Skeletal muscle satellite cell (primary cell): ENCODE measurements around the gene GARNL3.

Source experiments
- H3K27me3 ChIP-seq: 2 replicates; pipeline ENCODE4 v1.7.0; 2013; ENCODE audit warnings: low read length; ENCODE audit not compliant: control insufficient read depth, insufficient read depth
- H3K36me3 ChIP-seq: 2 replicates; pipeline ENCODE4 v1.7.0; 2013; ENCODE audit warnings: mild to moderate bottlenecking, control low read depth, low read length; ENCODE audit not compliant: insufficient read depth
- H3K4me1 ChIP-seq: 2 replicates; pipeline ENCODE4 v1.7.0; 2013; ENCODE audit warnings: low read length; ENCODE audit not compliant: control insufficient read depth, insufficient read depth
- H3K4me2 ChIP-seq: 2 replicates; pipeline ENCODE4 v1.7.0; 2013; ENCODE audit warnings: mild to moderate bottlenecking, low read length
- H3K4me3 ChIP-seq: 2 replicates; pipeline ENCODE4 v1.7.0; 2013; ENCODE audit warnings: low read length
- H3K9ac ChIP-seq: 2 replicates; pipeline ENCODE4 v1.7.0; 2013; ENCODE audit warnings: mild to moderate bottlenecking, low read depth, low read length, moderate library complexity
- H3K9me3 ChIP-seq: replicated peaks from 2 replicates; pipeline ENCODE4 v1.7.0; 2013; ENCODE audit warnings: mild to moderate bottlenecking, control low read depth, low read length

Gene GARNL3

DNA sequence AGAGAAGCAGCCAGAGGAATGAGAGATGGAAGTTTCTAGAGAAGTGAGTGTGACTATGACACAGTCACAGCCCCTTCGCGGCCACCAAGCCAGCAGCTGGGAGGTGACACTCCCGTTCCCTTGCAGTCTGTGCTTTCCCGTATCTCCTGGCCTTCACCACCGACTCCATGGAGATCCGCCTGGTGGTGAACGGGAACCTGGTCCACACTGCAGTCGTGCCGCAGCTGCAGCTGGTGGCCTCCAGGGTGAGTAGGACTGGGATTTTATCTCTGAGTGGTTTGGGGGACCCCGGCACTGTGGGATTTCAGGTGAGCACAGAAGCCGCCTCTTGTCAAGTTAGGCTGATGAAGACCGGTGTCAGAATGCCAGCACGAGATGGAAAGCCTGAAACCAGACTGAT is 120.3 kb downstream of the GARNL3 start:
- no peak overlapping the region for H3K9ac ChIP-seq
- peaks cover 50% of the 10 kb centered on the region for H3K27me3 ChIP-seq

DNA sequence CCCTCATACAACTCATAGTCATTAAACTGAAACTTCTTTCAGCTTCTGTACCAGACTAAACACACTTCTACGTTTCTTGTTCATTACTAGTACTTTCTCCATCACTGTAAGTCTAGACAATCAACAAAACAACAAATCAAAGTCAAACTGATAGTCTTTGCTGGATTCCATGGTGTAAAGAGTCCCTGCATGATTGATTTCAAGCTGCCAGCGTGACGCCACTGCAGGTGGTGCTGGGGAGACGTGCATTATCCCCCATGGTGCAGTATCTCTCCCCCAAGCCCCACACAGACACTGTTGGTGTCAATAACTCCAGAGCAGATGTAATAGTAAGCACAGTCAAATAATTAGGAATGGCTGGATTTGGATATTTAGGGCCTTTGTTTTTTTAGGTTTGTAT is 121.7 kb downstream of the GARNL3 start:
- no peaks in the 10 kb centered on the region for H3K9me3 ChIP-seq
- H3K4me2 ChIP-seq, result no peak overlapping the region
- H3K4me1 ChIP-seq, result peaks cover 13% of the 10 kb centered on the region
- H3K4me3 ChIP-seq, result no peak overlapping the region
- H3K36me3 ChIP-seq, result no peaks in the 10 kb centered on the region
- no peak overlapping the region for H3K9ac ChIP-seq
- H3K27me3 ChIP-seq, result peaks cover 53% of the 10 kb centered on the region

More for the DNA sequence above, 120.3 kb downstream of the GARNL3 start:
- no peaks in the 10 kb centered on the region for H3K36me3 ChIP-seq
- H3K4me1 ChIP-seq, result peaks cover 13% of the 10 kb centered on the region
- no peak overlapping the region for H3K4me3 ChIP-seq
- no peaks in the 10 kb centered on the region for H3K9me3 ChIP-seq
- no peak overlapping the region for H3K4me2 ChIP-seq

DNA sequence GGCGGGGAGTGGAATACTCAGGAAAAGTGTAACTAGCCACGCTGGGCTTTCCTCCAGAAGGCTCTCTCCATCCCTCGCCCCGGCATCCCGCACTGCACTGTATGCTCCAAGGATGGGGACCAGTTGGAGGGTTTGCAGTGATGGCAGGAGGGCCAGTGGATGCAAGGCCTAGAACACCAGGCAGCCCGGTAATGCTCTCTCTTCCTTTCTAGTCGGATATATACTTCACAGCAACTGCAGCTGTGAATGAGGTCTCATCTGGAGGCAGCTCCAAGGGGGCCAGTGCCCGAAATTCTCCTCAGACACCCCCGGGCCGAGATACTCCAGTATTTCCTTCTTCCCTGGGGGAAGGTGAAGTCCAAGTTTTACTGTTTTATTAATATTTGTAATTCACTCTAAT is 122.4 kb downstream of the GARNL3 start:
- H3K9me3 ChIP-seq, result no peaks in the 10 kb centered on the region
- no peak overlapping the region for H3K9ac ChIP-seq
- H3K4me3 ChIP-seq, result no peak overlapping the region
- H3K36me3 ChIP-seq, result no peaks in the 10 kb centered on the region
- H3K4me1 ChIP-seq, result peaks cover 13% of the 10 kb centered on the region
- peaks cover 58% of the 10 kb centered on the region for H3K27me3 ChIP-seq
- H3K4me2 ChIP-seq, result no peak overlapping the region

DNA sequence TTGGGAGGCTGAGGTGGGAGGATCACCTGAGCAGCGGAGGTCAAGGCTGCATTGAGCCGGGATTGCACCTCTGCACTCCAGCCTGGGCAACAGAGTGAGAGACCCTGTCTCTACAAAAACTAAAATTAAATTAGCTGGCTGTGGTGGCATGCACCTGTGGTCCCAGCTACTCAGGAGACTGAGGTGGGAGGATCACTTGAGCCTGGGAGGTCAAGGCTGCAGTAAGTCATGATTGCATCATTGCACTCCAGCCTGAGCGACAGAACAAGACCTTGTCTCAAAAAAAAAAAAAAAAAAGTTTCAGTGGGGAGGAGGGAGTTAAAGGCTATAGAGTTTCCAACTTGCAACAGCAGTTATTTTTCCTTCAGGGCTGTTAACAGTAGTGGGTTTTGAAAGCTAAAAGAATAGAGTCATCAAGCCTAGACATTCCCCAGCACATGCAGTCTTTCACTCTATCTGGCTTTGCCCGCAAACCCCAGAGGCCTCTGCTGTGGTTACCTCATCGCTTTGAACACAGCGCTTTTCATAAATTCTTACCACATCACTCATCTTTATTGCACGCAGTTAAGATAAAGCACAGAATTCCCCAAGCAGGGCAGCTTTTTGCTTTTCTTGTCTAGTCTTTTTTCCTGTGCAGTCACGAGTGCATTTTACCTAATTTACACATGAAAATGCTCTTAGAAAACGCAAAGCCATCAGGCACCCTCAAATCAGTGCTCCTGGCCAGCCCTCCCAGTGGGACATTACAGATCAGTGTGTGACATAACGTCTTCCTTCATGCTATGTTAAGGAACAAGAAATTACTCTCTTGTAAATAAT is 123.7 kb downstream of the GARNL3 start:
- Histone ChIP-seq H3K4me3 (no peak overlapping the region), H3K27me3 (peaks cover 60% of the 10 kb centered on the region), H3K4me2 (peak overlapping the region; percentile 51), H3K9me3 (no peaks in the 10 kb centered on the region), H3K36me3 (no peaks in the 10 kb centered on the region), H3K9ac (no peak overlapping the region), H3K4me1 (peaks cover 13% of the 10 kb centered on the region)

DNA sequence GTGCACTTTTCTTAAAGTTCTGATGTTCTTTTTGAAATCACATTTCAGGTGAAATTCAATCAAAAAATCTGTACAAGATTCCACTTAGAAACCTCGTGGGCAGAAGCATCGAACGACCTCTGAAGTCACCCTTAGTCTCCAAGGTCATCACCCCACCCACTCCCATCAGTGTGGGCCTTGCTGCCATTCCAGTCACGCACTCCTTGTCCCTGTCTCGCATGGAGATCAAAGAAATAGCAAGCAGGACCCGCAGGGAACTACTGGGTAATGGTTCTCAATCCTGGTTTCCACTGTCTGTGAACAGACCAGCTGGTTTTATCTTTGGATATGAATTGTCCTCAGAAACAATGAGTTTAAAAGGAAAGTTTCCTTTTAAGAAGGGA is 124.3 kb downstream of the GARNL3 start:
- Histone ChIP-seq H3K27me3 (peaks cover 55% of the 10 kb centered on the region), H3K36me3 (no peaks in the 10 kb centered on the region), H3K9ac (no peak overlapping the region), H3K4me3 (no peak overlapping the region), H3K4me1 (peaks cover 13% of the 10 kb centered on the region), H3K4me2 (peak overlapping the region; percentile 51), H3K9me3 (no peaks in the 10 kb centered on the region)

DNA sequence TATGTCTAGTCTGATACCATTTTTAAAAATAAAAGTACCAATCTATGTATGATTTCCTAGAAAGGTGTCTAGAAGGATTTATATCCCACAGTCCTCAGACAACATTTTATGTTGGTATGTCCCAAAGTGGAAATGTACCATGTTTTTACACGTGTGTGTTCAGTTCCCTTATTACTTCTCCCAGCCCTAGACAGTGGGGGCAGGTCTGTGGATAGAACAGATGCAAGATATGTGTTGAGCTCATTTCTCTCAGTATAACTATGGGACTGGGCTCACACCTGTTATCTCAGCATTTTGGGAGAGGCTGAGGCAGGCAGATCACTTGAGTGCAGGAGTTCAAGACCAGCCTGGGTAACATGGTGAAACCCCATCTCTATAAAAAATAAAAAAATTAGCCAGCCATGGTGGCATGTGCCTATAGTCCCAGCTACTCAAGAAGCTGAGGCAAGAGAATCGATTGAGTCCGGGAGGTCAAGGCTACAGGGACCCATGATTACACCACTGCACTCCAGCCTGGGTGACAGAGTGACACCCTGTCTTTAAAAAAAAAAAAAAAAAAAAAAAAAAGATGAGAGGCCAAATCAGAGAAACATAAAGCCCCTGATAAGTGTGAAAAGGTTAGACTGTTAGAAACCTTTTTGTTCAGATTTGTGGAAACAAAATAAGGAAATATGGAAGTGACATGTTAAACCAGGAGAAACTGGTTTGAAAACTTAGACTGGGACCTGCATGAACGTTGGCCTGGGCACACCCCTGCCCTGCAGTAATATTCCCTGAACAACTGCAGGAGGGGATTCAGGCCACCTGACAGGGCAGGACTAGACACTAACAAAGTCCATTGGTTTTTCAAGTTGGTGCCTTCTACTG is 125.0 kb downstream of the GARNL3 start:
- H3K27me3 ChIP-seq, result peaks cover 48% of the 10 kb centered on the region
- H3K4me1 ChIP-seq, result peaks cover 13% of the 10 kb centered on the region
- no peak overlapping the region for H3K9ac ChIP-seq
- H3K36me3 ChIP-seq, result no peaks in the 10 kb centered on the region
- H3K4me3 ChIP-seq, result no peak overlapping the region
- H3K9me3 ChIP-seq, result no peaks in the 10 kb centered on the region
- H3K4me2 ChIP-seq, result no peak overlapping the region

DNA sequence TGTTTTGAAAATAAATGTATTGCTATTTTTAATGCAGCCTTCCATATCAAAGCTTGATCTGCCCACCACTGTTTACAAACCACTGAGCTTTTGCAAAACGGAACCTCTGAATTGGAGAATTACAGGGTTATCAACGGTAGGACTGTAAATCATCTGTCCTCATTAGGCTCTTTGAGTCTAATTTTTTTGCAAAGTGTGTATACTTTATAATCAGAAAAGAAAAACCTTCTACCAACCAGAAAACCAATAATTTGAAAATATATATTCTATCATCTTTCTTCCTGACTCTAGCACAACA is 125.6 kb downstream of the GARNL3 start:
- H3K36me3 ChIP-seq, result no peaks in the 10 kb centered on the region
- no peak overlapping the region for H3K4me3 ChIP-seq
- H3K9me3 ChIP-seq, result no peaks in the 10 kb centered on the region
- H3K4me1 ChIP-seq, result peaks cover 13% of the 10 kb centered on the region
- no peak overlapping the region for H3K4me2 ChIP-seq
- H3K9ac ChIP-seq, result no peak overlapping the region
- H3K27me3 ChIP-seq, result peaks cover 48% of the 10 kb centered on the region

DNA sequence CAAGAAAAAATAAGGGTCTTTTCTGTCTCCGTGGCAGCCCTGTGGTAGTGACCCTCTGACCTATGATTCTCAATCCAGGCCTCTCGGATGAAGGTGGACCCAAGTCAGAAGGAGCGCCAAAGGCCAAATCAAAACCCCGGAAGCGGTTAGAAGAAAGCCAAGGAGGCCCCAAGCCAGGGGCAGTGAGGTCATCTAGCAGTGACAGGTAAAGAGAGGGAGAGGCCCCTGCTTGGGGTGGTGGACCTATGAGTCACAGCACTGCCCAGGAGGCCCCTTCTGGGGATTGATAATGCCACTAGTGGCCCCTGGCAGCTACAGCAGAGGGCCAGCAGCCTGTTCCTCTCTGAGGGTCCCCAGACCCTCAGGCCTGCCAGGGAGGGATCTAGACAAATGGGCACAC is 126.0 kb downstream of the GARNL3 start:
- Histone ChIP-seq H3K9me3 (no peaks in the 10 kb centered on the region), H3K27me3 (peaks cover 48% of the 10 kb centered on the region), H3K36me3 (no peaks in the 10 kb centered on the region), H3K4me3 (no peak overlapping the region), H3K9ac (no peak overlapping the region), H3K4me2 (no peak overlapping the region), H3K4me1 (peaks cover 13% of the 10 kb centered on the region)

DNA sequence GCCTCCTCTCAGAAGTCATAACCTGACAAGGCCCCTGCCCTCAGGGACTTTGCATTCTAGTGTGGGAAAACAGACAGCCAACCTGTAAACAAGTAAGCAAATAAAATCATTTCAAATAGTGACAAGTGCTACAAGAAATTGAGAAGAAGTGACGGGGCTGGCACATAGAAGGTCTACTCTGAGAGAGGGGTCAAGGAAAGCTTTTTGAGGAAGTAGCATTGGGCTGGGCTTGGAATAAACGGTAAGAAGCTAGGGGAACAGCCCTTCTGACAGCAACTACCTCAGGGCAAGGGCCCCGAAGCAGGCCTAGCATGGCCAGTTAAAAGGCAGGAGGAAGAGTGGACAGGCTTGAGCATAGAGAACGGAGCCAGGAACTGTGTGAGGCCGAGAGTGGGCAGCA is 127.6 kb downstream of the GARNL3 start:
- Histone ChIP-seq H3K9ac (no peak overlapping the region), H3K9me3 (no peaks in the 10 kb centered on the region), H3K4me3 (no peak overlapping the region), H3K36me3 (no peaks in the 10 kb centered on the region), H3K27me3 (peaks cover 46% of the 10 kb centered on the region), H3K4me1 (peaks cover 17% of the 10 kb centered on the region), H3K4me2 (no peak overlapping the region)

DNA sequence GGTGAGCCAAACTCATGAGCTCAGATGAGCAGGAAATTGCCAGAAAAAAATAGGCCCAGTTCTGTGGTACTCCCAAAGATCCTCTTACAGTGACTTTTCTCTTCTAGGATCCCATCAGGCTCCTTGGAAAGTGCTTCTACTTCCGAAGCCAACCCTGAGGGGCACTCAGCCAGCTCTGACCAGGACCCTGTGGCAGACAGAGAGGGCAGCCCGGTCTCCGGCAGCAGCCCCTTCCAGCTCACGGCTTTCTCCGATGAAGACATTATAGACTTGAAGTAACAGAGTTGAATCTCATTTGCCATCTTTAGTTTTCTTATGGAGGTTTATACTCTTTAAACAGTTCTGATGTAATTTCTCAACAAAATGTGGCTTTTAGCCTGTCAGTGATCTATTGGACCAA is 128.4 kb downstream of the GARNL3 start:
- Histone ChIP-seq H3K27me3 (peaks cover 46% of the 10 kb centered on the region), H3K4me1 (peaks cover 17% of the 10 kb centered on the region), H3K9me3 (no peaks in the 10 kb centered on the region)

DNA sequence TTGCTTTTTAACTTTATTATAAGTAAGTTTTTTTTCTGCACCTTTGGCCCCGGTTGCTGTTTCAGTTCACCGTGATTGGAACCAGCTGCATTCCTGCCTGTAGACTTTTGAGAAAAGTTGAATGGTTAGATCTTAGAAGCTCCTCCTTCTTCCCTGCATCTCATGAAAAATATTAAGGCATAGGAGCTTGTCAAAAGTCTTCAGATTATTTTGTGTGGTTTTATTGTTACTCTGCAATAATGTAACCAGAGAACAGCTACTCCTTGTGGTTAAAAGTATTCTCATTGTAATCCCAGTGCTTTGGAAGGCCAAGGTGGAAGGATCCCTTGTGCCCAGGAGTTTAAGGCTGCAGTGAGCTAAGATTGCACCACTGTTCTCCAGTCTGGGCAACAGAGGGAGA is 129.1 kb downstream of the GARNL3 start:
- H3K36me3 ChIP-seq, result no peaks in the 10 kb centered on the region
- H3K9ac ChIP-seq, result no peak overlapping the region
- H3K27me3 ChIP-seq, result peaks cover 48% of the 10 kb centered on the region
- H3K4me3 ChIP-seq, result no peak overlapping the region
- peaks cover 16% of the 10 kb centered on the region for H3K4me1 ChIP-seq
- H3K4me2 ChIP-seq, result no peak overlapping the region
- no peaks in the 10 kb centered on the region for H3K9me3 ChIP-seq

More for the DNA sequence above, 128.4 kb downstream of the GARNL3 start:
- Histone ChIP-seq H3K4me2 (no peak overlapping the region), H3K36me3 (no peaks in the 10 kb centered on the region), H3K9ac (no peak overlapping the region), H3K4me3 (no peak overlapping the region)
